Activated naive CD8-positive, alpha-beta T cell treated with anti-CD3 and anti-CD28 coated beads, Interleukin-2, amount 50 U/mL, for 16 hours (primary cell): Measurements from ENCODE around the gene OR5H2.
"Not testable (repeated sequence)": the region's sequence is repeated elsewhere in the genome, so short reads cannot be mapped to it uniquely, and the experiment has no call there.

ENCODE experiments used
- DNase-seq: peaks from one replicate; pipeline ENCODE4 v3.0.0-alpha.2; 2020; ENCODE audit warnings: low read depth, low spot score

The OR5H2 gene

GRCh38 chr3:98282205-98282604, at the start of gene OR5H2:
Gene OR5H2, plus strand, starts transcription at chr3:98282505. Its CDS starts 398 bp downstream, at chr3:98282903.
- no peak for DNase-seq

- no peak for DNase-seq
Measured at GRCh38 chr3:98233468-98233867, 48.8 kb upstream of the OR5H2 start.

GRCh38 chr3:98240131-98240530, 42.2 kb upstream of the OR5H2 start:
- DNase-seq, result no peak

DNA sequence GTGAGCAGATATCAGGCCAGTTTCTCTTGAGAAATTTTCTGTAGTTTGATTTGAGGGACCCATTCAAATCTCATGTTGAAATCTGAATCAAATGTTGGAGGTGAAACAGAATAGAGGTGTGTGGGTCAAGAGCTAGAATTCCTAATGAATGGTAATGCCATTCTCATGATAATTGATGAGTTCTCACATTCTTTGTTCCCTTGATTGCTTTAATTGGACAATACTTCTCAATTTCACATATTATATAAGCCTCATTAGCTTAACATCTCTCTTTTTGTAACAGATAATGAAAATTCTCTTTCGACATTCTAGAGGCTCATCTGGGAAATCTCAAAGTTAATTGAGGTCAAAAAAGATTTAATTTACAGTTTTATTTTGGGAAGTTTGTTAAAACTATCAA, 40.1 kb upstream of the OR5H2 start:
- no peak for DNase-seq

- no peak for DNase-seq
Measured at GRCh38 chr3:98243843-98244242, 38.5 kb upstream of the OR5H2 start.

DNA sequence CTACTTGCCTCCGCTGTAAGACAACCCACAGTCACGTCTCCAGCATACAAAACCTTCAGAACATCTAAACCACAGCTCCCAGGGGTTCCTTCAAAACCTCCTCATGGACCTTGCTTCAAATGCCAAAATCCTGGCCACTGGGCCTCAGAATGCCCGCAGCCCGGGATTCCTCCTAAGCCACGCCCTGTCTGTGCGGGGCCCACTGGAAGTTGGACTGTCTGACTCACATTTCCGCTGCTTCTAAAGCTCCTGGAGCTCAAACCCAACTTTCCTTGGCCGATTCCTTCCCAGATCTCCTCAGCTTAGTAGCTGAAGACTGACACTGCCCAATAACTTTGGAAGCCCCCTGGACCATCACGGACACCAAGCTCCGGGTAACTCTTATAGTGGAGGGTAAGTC, 36.2 kb upstream of the OR5H2 start:
- no peak for DNase-seq

DNA sequence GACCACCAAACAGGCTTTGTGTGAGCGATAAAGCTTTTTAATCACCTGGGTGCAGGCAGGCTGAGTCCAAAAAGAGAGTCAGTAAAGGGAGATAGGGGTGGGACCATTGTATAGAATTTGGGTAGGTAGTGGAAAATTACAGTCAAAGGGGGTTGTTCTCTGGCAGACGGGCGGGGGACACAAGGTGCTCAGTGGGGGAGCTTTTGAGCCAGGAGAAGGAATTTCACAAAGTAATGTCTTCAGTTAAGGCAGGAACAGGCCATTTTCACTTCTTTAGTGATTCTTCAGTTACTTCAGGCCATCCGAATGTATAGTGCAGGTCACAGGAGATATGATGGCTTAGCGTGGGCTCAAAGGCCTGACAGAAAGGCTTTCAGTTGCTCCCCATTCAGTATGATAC, 26.3 kb upstream of the OR5H2 start:
- not testable (repeated sequence) for DNase-seq

DNA sequence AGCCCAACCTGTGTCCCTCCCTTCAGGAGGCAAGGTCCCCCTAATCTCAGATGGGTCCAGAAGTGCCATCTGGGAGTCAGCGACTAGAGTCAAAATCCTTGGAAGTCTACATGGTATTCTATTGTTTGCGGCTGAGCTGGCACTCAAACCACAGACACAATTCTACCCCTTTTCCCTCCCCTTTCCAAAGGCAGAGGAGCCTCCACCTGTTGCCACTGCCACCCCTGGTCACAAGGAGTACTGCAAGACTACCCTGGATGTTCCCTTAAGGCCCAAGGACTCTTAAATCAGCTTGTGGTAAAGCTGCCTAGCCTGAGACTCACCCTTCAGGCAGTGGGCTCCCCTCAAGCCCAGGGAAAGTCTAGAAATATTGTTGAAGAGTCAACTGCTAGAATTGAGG, 22.6 kb upstream of the OR5H2 start:
- DNase-seq, result no peak

GRCh38 chr3:98262046-98262445, 20.3 kb upstream of the OR5H2 start:
- no peak for DNase-seq

DNA sequence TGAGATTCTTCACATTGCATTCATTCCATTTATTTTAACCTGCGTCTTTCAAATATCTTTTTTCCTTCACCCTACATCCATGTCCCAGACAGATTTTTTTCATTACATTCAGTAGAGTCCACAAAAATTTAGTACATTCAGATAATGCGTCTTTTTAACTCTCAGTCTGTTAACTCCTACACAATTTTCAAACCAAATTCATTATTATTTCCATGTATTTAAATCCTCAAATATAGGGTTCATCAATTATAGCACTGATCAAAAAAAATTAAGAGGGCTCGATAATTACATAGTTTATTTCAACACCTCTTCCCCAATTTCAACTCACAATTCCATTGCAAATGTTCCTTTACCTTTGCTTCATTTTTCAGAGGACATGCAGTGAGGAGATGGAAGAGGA, 18.4 kb upstream of the OR5H2 start, which contains the start of gene OR5H6:
OR5H6 (plus strand) TSS at position 301 of the 400 bp plus-strand sequence; CDS start at position 390, 89 bp downstream.
- DNase-seq, result no peak

- no peak for DNase-seq
Measured at GRCh38 chr3:98269846-98270245, 12.5 kb upstream of the OR5H2 start.

DNA sequence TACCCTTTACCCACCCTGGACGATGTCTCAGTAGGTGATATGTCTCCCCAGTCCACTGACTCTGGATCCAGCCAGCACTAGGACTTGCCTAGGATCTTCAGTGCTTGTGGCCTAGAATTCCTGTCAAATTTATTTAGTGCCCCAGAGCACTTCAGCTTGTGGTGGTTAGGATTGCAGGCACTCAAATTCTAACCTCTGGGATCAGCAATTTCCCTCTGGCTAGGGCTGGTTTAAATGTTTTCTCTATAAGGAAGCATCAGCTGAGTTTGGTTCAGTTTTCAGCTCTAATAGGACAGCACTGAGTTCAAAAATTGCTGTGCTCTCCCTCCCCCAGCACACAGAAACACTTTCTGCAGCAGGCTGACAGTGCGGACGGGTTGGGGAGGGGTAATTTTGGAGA, 10.2 kb upstream of the OR5H2 start:
- DNase-seq, result no peak

GRCh38 chr3:98274914-98275313, 7.4 kb upstream of the OR5H2 start:
- DNase-seq, result no peak

GRCh38 chr3:98290916-98291315, 8.6 kb downstream of the OR5H2 start:
- DNase-seq, result no peak

- DNase-seq, result no peak
Measured at GRCh38 chr3:98291332-98291957, 9.1 kb downstream of the OR5H2 start.

DNA sequence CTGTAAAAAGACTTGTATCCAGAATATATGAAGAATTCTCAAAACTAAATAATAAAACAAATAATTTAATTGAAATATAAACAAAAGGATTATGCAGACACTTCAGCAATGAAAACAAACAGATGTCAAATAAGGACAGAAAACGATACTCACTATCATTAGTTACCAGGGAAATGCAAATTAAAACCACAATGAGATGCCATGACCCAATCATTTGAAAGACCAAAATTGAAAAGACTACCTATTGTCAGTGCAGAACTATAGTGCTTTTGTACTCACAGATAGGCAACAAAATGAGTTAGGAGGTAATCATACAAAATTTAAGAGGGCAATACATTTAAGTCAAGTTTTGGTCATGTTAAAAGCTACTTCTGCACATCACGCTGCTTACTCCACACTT, 39.8 kb downstream of the OR5H2 start:
- no peak for DNase-seq

GRCh38 chr3:98322686-98323085, 40.4 kb downstream of the OR5H2 start:
- no peak for DNase-seq

GRCh38 chr3:98323425-98323824, 41.1 kb downstream of the OR5H2 start:
- no peak for DNase-seq

- no peak for DNase-seq
Measured at GRCh38 chr3:98325055-98325454, 42.8 kb downstream of the OR5H2 start.

- DNase-seq, result no peak
Measured at GRCh38 chr3:98326105-98326893, 44.0 kb downstream of the OR5H2 start.

GRCh38 chr3:98326945-98327344, 44.6 kb downstream of the OR5H2 start:
- DNase-seq, result no peak

- DNase-seq, result no peak
Measured at GRCh38 chr3:98328933-98329332, 46.6 kb downstream of the OR5H2 start.
